Glutamatergic neuron (in vitro differentiated cells): ENCODE results near the gene C13orf46. TPM values are rescaled to one million over a fixed set of nuclear protein-coding genes. Genes with fewer than 3 reads are reported as not detected.
A peak's percentile ranks its signal among the peaks of the same experiment; 100 is the strongest.

Experiments used
- DNase-seq: peaks from one replicate; pipeline ENCODE4 v3.0.0; 2022
- H3K27ac Mint-ChIP-seq: one replicate; pipeline ENCODE4 v1.8.0; 2020; ENCODE audit warnings: mild to moderate bottlenecking, mixed read lengths, inconsistent platforms; ENCODE audit not compliant: unreplicated experiment
- H3K27me3 Mint-ChIP-seq: one replicate; pipeline ENCODE4 v1.8.0; 2020; ENCODE audit warnings: mild to moderate bottlenecking, moderate library complexity, mixed read lengths, inconsistent platforms; ENCODE audit not compliant: unreplicated experiment
- H3K36me3 Mint-ChIP-seq: one replicate; pipeline ENCODE4 v1.8.0; 2020; ENCODE audit warnings: mild to moderate bottlenecking, mixed read lengths, inconsistent platforms; ENCODE audit not compliant: unreplicated experiment
- H3K4me1 Mint-ChIP-seq: one replicate; pipeline ENCODE4 v1.8.0; 2020; ENCODE audit warnings: mild to moderate bottlenecking, low read depth, mixed read lengths, inconsistent platforms; ENCODE audit not compliant: unreplicated experiment
- H3K4me3 Mint-ChIP-seq: one replicate; pipeline ENCODE4 v1.8.0; 2020; ENCODE audit warnings: mild to moderate bottlenecking, mixed read lengths, inconsistent platforms; ENCODE audit not compliant: unreplicated experiment
- H3K9me3 Mint-ChIP-seq: one replicate; pipeline ENCODE4 v1.8.0; 2020; ENCODE audit warnings: mild to moderate bottlenecking, moderate library complexity, mixed read lengths, inconsistent platforms; ENCODE audit not compliant: unreplicated experiment
- total RNA-seq: library from RNA; stranded (reverse); fragmentation: NEBNext Ultra II Directional; extraction: Animal tissue kit (Norgen Biotek cat#: 25700); gene quantifications from one replicate; pipeline ENCODE4 v1.2.1, GENCODE V29; 2021; ENCODE audit not compliant: unreplicated experiment
- TF ChIP-seq, protein P1 (sequence below): fragments of 200-600 bp; sonication (generic); IDR thresholded peaks from one replicate; pipeline ENCODE4 v1.5.0; 2021; ENCODE audit not compliant: partially characterized antibody, unreplicated experiment

The C13orf46 gene
- total RNA-seq, 1 donor from 2014 or later, result 0.71 TPM

GRCh38 chr13:113939129-113939943 lies 34.5 kb downstream of the C13orf46 start:
- no peaks in the 10 kb centered on the region for H3K36me3 Mint-ChIP-seq
- no peak overlapping the region for H3K27ac Mint-ChIP-seq
- H3K27me3 Mint-ChIP-seq, result peaks cover 8% of the 10 kb centered on the region
- TF ChIP-seq, protein P1, sequence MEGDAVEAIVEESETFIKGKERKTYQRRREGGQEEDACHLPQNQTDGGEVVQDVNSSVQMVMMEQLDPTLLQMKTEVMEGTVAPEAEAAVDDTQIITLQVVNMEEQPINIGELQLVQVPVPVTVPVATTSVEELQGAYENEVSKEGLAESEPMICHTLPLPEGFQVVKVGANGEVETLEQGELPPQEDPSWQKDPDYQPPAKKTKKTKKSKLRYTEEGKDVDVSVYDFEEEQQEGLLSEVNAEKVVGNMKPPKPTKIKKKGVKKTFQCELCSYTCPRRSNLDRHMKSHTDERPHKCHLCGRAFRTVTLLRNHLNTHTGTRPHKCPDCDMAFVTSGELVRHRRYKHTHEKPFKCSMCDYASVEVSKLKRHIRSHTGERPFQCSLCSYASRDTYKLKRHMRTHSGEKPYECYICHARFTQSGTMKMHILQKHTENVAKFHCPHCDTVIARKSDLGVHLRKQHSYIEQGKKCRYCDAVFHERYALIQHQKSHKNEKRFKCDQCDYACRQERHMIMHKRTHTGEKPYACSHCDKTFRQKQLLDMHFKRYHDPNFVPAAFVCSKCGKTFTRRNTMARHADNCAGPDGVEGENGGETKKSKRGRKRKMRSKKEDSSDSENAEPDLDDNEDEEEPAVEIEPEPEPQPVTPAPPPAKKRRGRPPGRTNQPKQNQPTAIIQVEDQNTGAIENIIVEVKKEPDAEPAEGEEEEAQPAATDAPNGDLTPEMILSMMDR, result no peak
- DNase-seq, result no peak
- peaks cover 14% of the 10 kb centered on the region for H3K9me3 Mint-ChIP-seq
- H3K4me3 Mint-ChIP-seq, result no peak overlapping the region
- H3K4me1 Mint-ChIP-seq, result peaks cover 16% of the 10 kb centered on the region

GRCh38 chr13:113938716-113939115 lies 35.2 kb downstream of the C13orf46 start:
- Mint-ChIP-seq H3K9me3 (peaks cover 13% of the 10 kb centered on the region), H3K27ac (peak overlapping the region; percentile 46), H3K4me3 (no peak overlapping the region), H3K36me3 (no peaks in the 10 kb centered on the region), H3K27me3 (peaks cover 7% of the 10 kb centered on the region), H3K4me1 (peaks cover 16% of the 10 kb centered on the region)
- DNase-seq, result no peak
- TF ChIP-seq, protein P1, result no peak

GRCh38 chr13:113938246-113938645 lies 35.6 kb downstream of the C13orf46 start:
- Mint-ChIP-seq H3K36me3 (no peaks in the 10 kb centered on the region), H3K27me3 (peaks cover 5% of the 10 kb centered on the region), H3K4me3 (no peak overlapping the region), H3K9me3 (peaks cover 12% of the 10 kb centered on the region), H3K4me1 (peaks cover 16% of the 10 kb centered on the region), H3K27ac (peak overlapping the region; percentile 46)
- DNase-seq, result no peak
- TF ChIP-seq, protein P1, result no peak

DNA sequence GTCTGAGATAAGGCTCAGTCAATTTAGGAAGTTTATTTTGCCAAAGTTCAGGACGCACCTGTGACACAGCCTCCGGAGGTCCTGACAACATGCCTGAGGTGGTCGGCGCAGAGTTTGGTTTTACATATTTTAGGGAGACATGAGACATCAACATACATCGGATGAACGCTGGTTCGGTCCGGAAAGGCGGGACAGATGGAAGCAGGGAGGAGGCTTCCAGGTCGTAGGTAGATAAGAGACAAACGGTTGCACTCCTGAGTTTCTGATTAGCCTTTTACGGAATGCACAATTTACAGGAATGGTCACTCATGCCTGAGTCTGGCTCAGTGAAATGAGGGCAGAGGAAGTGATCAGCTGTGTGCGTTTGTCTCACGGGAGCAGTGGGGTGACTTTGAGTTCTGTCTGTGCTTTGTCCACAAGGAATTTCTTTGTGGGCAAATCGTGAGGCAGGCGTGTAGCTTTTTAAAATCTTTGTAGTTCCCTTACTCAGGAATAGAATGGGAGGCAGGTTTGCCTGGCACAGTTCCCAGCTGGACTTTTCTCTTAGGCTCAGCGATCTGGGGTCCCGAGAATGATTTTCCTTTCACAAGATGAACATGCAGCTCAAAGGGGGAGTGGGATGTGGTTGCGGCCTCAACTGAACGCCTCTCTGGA lies 36.2 kb downstream of the C13orf46 start:
- Mint-ChIP-seq H3K4me3 (no peak overlapping the region), H3K27ac (peak overlapping the region; percentile 31), H3K9me3 (peaks cover 13% of the 10 kb centered on the region), H3K4me1 (peaks cover 16% of the 10 kb centered on the region), H3K36me3 (no peaks in the 10 kb centered on the region), H3K27me3 (peaks cover 3% of the 10 kb centered on the region)
- TF ChIP-seq, protein P1, result no peak
- no peak for DNase-seq

DNA sequence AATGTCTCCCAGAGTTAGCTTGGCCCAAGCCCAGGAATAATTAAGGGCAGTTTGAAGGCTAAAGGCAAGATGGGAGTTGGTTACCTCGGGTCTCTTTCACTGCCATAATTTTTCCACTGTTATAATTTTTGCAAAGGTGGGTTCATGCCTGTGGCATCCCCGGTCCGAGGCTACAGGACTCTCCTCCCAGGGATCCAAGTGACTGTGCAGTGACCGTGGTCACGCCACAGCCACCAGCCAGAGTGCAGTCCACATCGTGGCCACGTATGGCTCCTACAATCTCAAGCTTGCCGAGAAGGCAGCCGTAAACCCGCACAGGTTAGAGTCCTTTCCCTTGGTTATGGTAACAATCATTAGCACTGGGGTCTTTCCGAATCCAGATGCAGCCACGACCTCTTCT lies 36.8 kb downstream of the C13orf46 start:
- no peaks in the 10 kb centered on the region for H3K36me3 Mint-ChIP-seq
- H3K27ac Mint-ChIP-seq, result no peak overlapping the region
- DNase-seq, result no peak
- H3K9me3 Mint-ChIP-seq, result peaks cover 15% of the 10 kb centered on the region
- no peak overlapping the region for H3K4me3 Mint-ChIP-seq
- H3K27me3 Mint-ChIP-seq, result peaks cover 3% of the 10 kb centered on the region
- H3K4me1 Mint-ChIP-seq, result peaks cover 16% of the 10 kb centered on the region
- TF ChIP-seq, protein P1, result no peak
